NCI-H69 (cell line): ENCODE measurements around the gene E2F1.
A peak's percentile ranks its signal among the peaks of the same experiment; 100 is the strongest.

ENCODE experiments used
- DNase-seq: peaks from one replicate; lab custom pipeline; 2025; lab: John Stamatoyannopoulos, UW

The E2F1 gene

GRCh38 chr20:33671573-33672288 lies 14.5 kb downstream of the E2F1 start:
- no peak for DNase-seq

- no peak for DNase-seq
These were observed 15.3 kb downstream of the E2F1 start for GRCh38 chr20:33670715-33671499.

DNA sequence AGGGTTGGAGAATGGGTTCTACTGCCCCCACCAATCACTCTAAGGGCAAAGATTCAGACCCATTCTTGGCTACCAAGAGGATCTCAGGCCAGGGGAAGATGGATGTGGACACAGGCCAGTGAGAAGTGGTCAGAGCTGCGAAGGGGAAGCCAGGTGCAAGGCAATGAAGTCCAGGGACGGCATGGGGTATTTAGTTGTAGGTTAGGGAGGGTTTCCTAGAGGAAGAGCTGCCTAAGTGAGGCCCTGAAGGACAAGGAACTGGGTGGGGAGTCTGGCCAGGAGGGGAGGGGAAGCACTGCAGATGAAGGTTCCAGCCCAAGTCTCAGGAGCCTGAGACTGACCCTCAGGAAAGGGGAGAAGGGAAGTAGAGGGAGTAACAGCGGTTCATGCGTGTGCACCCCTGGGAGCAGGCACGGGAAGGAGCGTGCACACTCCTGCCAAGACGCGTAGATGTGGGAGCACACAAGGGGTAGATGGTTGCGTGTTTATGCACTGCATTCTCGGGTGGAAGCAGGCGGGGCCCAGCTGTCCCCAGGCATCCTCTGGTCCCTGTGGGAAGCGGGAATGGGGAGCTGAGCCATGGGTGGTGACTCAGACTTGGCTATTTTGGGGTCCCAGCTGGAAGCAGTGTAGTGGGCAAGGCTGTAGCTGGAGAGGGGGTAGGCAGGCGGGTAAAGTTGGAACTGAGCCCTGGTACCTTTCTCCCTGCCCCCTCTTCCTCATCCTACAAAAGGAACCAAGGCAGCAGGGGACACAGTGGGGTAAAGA lies 16.1 kb downstream of the E2F1 start:
- no peak for DNase-seq

- DNase-seq = no peak
These were observed 17.0 kb downstream of the E2F1 start for GRCh38 chr20:33669224-33669623.

DNA sequence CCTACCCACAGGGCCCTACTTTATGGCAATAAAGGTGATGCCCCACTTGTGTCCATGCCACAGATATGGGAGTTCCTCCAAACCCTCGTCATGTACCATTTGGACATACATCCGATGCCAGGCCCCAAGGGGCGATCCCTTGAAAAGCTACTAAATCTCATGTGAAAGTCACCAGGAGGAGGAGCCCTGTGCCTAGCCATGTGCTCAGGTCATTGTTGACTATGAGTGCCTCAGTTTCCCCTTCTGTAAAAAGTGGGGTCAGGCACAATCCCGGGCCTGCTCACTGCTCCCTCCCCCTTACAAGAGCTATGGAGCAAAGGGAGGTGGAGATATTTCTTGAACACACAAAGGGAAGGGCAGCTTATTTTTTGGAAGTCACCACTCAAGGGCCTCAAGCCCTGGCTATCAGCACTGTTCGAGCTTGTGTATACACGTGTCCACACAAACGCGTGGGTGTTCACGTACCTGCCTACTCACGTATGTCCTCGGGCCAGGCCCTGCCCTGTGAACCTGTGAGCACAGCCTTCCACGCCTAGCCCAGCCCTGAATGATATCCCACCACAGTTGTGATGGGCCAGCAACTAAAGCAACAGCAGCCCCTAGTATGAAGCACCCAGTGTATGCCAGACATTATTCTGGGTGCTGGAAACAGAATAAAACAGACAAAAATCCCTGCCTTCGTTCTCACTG lies 17.6 kb downstream of the E2F1 start:
- no peak for DNase-seq

- DNase-seq = peak; percentile 86
These were observed 18.3 kb downstream of the E2F1 start for GRCh38 chr20:33667676-33668465.

DNA sequence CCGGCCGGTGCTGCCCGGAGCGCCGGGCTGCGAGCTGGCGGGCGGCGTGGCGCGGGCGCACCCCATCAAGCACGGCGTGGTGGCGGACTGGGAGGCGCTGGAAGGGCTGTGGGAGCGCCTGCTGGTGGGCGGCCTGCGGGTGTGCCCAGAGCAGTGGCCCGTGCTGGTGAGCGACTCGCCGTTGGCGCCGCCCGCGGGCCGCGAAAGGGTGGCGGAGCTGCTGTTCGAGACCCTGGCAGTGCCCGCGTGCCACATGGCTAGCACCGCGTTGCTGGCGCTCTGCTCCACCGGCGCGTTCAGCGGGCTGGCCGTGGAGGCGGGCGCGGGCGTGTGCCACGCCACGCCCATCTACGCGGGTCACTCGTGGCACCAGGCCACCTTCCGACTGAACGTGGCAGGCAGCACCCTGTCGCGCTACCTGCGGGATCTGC lies 18.9 kb downstream of the E2F1 start:
- DNase-seq = peak; percentile 74

DNA sequence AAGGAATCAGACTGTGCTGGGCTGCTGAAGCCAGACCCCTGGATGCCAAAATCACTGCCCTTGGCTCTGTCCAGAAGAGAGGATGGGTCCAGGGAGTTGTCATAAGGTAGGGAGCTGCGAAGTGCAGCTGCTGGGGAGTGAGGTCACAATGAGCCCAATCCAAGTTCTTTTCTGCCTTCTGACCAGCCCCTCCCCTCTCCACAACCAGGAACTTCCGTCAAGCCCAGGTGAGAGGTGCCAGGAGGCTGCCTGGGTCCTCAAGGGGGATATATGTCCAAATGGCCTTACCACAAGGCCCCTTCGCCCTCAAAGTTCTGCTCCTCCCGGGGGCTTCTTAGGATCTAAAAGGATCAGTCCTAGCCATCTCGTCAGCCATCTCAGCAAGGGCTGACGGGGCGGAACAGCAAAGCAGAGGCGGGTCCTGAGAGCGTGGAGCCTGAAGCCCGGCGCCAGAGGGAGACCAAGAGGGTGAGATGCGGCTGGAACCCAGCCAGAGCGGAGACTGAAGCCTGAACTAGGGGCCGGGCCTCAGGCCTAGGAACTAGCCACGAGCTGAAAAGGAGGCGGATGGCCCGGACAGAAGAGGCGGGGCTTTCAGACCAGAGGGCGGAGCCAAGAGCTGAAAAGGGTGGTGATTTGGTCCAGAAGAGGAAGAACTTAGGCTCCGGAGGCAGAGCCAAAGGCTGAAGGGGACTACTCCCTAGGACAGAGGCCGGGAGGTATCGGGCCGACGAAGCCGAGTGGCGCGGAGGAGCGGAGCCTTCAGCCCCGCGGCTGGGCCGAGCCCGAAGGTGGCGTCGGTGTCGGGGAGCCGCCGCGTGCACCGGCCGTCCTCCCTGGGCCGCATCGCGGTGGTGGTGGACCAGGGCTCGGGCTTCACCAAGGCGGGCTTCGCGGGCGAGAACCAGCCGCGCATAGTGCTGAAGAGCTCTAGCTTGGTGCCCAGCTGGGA lies 19.6 kb downstream of the E2F1 start, which contains the start of gene ACTL10:
TSS of gene ACTL10 (plus strand) at position 651 of the 952 bp plus-strand sequence. CDS start 555 bp downstream, outside the sequence.
- DNase-seq = peak; percentile 97

GRCh38 chr20:33664762-33665144 lies 21.4 kb downstream of the E2F1 start:
- no peak for DNase-seq

DNA sequence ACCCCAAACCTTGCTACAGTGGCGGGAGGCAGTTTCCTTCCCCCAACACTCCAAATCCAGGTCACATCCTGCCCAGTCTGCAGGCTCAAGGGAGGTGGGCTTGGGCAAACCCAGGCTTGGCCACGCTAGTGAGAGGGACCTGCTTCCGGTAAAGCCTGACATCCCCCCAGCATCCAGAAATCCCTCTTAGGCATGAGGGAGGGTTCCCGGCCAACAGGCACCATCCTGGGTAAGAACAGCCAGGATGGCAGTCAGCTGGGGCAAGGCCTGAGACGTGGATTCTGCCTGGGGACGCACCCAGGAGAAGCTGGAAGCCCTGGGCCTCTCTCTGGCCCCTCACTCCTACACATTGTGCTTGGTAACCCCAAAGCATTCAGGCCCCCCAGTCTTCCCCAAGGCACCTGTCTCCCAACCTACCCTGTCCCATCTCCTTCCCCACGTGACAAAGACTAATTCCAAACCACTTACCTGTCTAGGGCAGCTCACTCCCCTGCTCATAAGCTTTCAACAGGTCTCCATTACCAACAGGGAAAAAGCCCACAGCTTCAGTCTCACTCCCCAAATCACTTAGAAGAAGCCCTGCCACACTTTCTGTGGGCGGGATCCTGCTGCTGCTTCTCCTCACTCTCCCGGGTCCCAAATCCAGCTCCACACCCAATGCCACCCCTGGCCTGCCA lies 22.0 kb downstream of the E2F1 start:
- peak; percentile 57 for DNase-seq

DNA sequence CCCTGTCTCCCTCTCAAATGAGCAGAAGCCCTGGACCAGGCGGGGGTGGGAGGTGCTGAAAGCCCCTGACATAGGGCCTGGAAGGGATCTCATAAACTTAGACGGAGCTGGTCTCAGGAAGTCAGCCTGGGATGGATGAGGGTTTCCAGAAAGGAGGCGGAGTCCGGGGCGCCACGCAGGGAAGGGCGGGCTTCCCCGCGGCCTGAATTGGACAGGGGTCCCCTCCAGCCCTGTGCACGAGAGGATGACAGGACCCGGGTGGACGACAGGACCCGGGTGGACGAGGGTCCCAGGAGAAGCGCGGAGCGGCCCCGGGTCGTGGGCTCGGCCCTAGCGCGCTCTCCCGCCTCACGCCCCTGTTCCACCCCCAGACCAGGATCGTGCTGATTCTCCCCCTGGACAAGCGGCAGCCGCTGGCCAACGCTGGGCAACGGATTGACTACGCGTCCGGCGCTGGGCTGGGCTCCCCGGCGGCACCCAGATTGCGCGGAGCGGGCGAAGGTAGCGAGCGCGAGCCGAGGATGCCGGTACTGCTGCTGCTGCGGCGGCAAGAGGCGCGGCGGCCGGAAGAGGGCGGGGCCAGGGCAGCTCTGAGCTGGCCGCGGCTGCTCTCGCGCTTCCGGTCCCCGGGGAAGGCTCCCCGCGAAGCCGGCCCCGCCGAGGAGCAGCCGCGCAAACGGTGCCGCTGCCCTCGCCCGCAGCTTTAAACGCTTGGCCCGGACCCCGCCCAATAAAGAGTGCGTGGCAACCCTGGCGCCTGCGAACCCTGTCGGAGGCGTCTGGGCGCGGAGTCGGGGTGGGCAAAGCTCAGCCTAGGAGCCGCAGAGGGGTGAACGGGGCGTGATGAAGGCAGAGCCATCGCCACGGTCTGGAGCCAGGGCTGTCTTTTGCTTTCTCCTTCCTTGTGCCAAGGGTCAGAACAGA lies 22.8 kb downstream of the E2F1 start:
- peak; percentile 93 for DNase-seq

DNA sequence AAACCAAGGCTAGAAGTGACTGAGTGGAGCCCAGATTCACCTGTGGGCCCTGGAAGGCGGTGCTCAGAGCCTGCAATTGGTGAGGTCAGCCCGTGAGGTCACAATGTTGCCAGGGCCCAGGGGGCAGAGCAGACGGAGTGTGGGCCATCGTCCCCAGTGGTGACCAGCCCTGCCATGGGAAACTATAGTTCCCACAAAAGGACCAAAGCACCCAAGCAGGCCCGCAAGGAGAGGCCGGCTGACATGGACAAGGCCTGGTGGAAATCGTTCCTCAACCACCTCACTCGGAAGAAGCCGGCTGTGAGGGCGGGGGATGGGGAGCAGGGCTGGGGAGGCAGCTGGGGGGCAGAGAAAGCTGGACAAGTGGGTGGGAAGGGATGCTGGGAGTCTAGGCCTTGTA lies 24.0 kb downstream of the E2F1 start, which contains the start of gene C20orf144:
TSS of gene C20orf144 (plus strand) at position 156 of the 400 bp plus-strand sequence. CDS start at position 175, 19 bp downstream.
- DNase-seq = no peak

DNA sequence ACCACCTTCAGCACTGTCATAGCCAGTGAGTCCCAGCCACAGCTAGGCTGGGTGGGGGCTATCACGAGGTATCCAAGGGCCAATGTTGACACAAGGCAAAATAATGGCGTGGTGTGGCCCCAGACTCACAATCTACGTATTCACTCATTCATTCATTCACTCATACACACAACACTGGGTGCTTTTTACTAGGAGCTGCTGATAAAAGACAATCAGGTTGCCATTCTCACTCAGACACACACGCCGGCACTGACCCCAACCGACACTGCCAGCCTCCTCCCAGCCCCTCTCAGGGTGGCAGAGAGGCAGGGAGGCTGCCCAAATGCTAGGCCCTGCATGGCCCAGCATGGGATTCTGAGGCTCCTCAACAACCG lies 25.5 kb downstream of the E2F1 start:
- DNase-seq = no peak

GRCh38 chr20:33660035-33660684 lies 26.0 kb downstream of the E2F1 start:
- no peak for DNase-seq

GRCh38 chr20:33659341-33660034 lies 26.7 kb downstream of the E2F1 start:
- no peak for DNase-seq

GRCh38 chr20:33658929-33659328 lies 27.3 kb downstream of the E2F1 start:
- no peak for DNase-seq

GRCh38 chr20:33658510-33658909 lies 27.7 kb downstream of the E2F1 start:
- no peak for DNase-seq
